ENCODE results near the gene FAM241B.

DNA sequence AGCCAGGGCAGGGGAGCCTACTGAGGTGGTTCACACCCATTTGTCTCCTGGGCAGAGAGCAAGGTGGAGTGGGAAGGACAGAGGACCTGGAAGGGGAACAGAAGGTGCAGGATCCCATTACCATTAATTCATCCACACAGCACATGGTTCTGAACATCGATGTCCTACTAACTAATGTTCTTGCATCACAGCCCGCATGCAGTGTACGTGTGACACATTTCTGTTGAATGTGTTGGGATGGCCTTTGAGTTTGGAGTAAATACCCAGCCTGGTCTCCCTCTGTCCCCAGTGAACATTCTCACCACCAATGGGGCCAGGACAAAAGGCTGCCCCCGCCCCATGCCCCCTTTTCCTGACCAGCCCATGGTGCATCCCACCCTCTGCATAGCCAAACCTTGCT is 46.3 kb downstream of the FAM241B start:
- TF ChIP-seq, protein P1, sequence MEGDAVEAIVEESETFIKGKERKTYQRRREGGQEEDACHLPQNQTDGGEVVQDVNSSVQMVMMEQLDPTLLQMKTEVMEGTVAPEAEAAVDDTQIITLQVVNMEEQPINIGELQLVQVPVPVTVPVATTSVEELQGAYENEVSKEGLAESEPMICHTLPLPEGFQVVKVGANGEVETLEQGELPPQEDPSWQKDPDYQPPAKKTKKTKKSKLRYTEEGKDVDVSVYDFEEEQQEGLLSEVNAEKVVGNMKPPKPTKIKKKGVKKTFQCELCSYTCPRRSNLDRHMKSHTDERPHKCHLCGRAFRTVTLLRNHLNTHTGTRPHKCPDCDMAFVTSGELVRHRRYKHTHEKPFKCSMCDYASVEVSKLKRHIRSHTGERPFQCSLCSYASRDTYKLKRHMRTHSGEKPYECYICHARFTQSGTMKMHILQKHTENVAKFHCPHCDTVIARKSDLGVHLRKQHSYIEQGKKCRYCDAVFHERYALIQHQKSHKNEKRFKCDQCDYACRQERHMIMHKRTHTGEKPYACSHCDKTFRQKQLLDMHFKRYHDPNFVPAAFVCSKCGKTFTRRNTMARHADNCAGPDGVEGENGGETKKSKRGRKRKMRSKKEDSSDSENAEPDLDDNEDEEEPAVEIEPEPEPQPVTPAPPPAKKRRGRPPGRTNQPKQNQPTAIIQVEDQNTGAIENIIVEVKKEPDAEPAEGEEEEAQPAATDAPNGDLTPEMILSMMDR (IDR thresholded peaks at IDR 0.05), result no peak
- TF ChIP-seq POLR2A (IDR thresholded peaks at IDR 0.05), result no peak

Data from Peyer's patch (tissue), 4 donors.